Stimulated activated CD4-positive, alpha-beta T cell treated with anti-CD3 and anti-CD28 coated beads, Interleukin-12 subunit alpha, Interleukin-12 subunit beta, amount 100 ng/mL, for 24 hours (primary cell): ENCODE results near the gene ADAM30.

Experiments
- DNase-seq, 2 experiments: peaks; one replicate each; pipeline ENCODE4 v3.0.0-alpha.2; 2020; ENCODE audit warnings: low read depth in 2 of 2

Gene ADAM30

DNA sequence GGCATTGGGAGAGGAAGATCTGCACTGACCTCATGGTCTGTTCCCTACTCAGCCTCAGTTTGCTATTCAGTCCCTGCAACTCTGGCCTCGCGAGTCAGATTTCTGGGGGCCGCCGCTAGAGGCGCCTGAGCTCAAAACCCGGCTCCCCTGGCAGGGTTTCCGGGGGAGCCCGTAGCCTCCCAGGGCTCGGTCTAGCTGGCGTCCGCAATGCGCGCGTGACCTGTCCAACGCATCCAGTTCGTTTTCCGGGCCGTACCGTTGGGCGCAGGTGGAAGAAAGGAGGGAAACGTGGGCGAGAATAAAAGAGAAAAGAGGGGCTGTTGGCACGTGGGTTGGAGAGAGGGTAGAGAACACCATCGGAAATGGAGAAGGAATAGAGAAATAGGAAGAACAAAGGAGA, at the start of gene ADAM30:
Gene ADAM30, minus strand, starts transcription at position 213 of the 400 bp plus-strand sequence. Its CDS starts 179 bp downstream, at position 34.
- no peak for DNase-seq

DNA sequence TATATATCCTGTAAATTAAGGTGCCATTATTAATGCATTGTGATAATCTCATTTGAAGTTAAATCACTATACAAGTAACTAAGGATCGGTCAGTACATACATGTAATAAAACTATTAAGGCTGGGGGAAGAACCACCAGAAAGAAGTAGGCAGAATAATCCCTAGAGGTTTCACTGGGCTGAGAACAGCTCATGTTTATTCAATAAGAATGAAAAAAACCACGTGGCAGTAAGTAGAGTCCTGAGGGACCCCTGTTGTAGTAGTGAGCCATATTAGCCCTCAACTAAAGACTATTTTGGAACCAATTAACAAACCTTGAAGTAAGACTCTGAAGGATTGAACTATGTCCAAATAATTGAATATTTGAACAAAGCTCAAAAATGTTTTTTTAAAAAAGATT, 46.9 kb upstream of the ADAM30 start:
- no peak for DNase-seq

DNA sequence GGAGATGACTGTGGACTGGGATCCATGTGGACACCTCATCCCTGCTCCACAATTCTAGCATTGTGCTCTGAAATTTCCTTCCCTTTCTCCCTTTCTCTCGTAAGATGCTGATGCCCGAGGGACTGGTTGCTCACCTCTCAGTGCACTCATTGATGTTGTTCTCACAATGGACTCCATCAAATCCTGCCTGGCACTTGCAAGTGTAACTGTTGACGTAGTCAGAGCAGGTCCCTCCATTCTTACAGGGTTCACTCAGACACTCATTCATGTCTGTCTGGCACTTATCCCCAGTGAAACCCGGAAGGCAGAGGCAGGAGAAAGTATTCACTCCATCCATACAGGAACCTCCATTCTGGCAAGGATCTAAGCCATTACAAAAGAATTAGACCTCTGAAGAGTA, 45.1 kb upstream of the ADAM30 start:
- no peak for DNase-seq

DNA sequence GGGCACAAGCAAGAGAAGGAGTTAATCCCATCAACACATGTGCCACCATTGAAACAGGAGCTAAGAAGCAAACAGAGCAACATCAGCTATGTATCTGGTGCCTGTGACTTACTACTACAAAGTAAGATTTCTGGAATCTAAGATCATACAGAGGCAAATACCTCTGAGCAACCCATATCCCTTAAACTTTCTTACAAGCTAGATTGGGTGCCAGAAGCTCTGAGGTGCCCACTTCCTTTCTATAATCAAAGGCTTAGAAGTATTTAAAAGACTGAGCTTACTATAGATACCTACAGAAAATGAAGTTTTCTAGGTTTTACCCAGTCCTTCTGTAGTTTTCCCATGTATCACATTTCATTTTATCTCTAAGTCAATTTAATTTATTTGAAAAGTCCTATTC, 44.4 kb upstream of the ADAM30 start:
- DNase-seq: no peak

DNA sequence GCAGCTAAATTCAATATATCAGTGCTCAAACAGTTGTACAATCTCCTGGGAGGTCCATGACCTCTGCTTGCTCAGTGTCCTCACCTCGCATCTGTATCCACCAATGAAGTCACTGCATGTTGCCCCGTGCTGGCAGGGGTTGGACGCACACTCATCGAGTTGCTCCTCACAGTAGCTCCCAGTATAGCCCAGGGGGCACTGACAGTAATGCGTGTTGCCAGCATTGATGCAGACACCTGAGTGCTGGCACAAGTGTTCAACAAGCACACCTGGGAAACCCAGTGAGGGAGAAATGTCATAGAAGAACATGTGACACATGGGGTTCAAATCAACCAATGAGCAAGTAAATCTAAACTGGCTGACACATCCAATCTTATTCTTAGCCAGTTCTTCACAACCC, 40.9 kb upstream of the ADAM30 start:
- DNase-seq: no peak

DNA sequence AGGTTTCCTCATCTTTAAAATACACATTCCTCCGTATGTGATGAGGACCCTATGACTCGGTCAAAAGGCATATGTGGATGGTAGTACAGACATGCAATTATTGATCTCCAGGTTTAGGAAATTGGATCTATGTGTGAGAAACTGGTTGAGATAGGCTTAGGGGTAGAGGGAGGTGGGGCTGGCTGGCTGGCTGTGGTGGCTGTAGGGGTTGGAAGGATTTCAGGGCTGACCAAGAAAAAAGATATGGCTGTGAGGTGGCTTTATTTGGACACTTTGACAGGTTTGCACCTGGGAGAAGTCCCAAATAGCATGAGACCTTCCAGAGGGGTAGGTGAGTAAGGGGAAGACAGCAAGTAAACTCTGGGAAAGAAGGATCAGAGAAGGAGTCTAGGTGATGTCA, 39.6 kb upstream of the ADAM30 start:
- no peak for DNase-seq

DNA sequence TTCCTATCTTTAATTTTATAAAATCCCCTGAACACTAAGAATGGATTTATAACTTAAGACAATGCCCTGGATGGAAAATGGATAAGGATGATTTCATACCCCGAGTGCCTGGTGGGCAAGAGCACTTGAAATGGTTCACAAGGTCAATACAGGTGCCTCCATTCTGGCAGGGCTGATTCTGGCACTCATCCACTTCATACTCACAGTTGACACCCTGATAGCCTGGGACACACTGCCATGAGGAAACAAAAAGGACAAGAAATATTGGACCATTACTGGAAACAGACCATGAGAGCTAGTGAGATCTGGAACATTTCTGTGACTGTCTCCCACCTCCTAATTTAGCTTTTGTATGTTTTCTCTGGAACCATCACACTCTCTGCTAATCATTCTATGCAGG, 39.1 kb upstream of the ADAM30 start:
- no peak for DNase-seq

- DNase-seq: no peak
Measured at GRCh38 chr1:119933397-119933796, 37.1 kb upstream of the ADAM30 start.

DNA sequence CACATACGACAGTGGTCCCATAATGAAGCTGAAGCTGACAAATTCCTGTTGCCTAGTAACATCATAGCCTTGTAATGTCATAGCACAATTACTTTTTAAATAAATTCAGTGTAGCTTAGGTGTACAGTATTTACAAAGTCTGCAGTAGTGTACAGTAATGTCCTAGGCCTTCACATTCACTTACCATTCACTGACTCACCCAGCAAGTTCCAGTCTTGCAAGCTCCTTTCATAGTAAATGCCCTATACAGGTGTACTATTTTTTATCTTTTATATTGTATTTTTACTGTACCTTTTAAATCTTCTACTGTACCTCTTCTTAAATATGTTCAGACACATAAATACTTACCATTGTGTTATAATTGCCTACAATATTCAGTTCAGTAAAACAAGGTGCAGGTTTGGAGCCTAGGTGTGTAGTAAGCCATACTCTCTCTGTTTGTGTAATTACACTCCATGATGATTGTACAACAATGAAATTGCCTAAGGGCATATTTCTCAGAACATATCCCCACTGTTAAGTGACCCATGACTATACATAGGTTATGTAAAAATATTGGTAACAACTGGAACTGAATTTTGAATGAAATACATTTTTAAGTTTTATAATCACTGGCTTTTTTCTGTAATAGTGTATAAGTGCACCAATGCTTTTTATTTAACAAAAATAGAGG, 33.5 kb upstream of the ADAM30 start:
- no peak for DNase-seq

DNA sequence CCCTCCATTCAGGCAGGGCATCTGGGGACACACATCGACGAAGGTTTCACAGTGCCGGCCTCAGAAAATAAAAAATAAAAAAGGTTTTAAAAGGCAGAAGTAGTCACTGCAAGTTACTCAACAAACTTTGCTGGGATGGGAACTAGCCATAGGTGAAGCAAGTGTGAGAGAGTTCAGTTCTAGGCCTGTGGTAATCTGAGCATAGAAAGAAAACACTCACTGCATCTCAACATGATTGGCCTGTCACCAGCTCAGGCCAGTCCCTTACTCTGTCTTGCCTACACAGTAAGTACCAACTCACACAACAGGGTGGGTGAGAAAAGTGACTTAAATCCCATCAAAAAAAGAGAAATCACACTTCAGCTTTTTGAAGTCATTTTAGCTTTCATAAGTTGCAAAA, 30.2 kb upstream of the ADAM30 start:
- DNase-seq: no peak

DNA sequence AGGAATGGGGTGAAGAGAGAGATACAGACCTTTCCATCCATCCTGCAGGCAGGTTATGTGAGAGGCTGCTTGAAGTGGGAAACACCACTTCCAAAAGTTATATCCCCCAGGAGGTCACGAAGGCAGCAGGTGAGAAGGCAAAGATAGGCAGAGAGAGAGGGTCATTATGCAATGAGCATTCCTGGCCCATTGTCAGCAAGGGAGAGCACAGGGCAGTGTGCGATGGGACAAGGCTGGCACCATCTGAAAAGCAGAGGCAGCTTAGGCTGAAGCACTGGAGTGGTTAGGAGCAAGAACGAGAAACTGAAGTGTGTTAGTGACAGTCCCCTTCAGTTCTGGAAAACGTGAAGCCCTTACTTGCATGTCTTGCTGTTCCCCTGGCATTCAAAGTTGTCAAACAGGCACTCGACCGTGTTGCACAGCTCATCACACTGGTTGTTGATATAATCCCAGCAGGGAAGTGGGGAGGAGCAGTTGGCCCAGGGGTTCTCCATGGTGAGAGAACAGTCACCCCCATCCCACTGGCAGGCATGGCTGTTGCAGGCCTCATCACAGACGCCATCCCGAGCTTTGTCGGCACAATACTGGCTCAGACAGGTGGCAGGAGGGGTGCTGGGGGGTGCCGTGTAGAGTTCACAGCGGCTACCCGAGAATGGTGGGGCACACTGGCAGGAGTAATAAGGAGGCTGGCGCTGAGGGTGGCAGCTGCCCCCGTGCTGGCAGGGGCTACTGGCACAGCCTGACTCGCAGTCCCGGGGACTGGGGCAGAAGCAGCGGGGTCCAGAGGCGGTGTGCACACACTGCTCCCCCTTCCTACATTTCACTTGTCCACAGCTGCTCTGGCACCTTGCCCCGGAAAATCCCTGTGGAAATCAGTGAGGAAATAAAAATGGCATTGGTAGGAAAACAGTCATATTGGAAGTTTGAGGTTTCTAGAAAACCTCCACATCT, 28.9 kb upstream of the ADAM30 start:
- no peak for DNase-seq

- no peak for DNase-seq
Measured at GRCh38 chr1:119920104-119920968, 24.0 kb upstream of the ADAM30 start.

DNA sequence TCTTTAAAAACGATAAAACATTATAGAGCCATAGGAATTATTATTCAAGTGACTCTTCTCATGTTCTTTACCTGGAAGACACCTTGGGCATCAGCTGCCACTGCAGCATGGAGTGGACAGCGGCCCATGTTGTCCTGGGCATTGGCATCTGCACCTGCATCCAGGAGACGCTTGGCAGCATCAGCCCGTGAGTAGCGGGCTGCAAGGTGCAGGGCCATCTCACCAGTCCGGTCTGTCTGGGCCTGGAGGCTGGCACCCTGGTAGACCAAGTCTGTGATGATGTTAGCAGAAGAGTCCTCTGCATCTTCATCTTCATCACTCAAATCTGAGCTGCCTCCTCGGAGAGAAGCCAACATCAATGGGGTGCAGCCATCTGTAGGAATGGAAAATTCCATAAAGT, 22.9 kb upstream of the ADAM30 start:
- DNase-seq: no peak

DNA sequence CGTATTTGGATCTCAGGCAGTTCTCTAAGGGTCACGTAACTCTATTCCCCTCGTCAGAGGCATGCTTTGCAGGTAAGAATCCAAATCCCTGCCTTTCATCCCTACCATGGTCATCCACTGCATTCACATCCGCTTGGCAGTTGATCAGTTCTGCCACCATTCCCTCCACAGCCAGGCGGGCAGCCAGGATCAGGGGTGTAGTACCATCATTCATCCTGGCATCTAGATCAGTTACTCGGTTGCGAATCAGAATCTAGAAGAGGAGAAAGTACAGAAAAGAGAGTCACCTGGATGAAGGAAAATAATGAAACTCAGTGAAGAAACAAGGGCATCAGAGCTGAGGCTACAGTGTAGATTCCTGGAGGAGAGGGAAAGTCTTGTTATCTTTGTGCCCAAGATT, 22.0 kb upstream of the ADAM30 start:
- no peak for DNase-seq

DNA sequence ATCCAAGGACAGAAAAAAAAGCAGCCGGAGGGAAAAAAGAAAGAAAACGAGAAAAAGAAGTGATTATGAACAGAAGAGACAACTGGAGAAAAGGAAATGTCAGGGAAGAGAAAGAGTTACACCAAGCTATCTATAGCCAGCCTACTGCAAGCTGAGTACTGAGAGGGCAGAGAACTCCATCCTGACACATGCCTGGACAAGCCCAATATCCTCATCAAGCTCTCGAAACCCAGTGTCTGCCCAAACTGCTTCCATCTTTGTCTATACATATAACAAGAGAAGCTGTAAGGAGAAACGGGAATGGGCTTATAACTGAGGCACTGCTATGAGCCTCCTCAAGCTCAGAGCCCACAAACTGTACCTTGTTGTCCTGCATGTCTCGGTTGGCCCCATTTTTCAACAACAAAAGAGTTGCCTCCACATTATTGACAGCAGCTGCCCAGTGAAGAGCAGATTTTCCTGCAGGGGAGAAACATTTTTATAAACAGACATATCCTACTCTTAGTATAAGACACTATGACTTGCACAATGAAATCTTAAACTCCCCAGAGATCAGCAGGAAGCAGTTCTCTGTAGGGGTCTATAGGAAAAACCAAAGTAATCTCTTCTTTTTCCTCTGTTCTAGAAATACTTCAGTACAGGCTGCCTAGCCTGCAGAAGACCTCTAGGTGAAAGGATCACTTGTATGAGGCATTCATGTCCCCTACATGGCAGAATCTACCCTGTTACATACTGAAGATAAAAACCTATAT, 21.2 kb upstream of the ADAM30 start:
- DNase-seq: no peak

DNA sequence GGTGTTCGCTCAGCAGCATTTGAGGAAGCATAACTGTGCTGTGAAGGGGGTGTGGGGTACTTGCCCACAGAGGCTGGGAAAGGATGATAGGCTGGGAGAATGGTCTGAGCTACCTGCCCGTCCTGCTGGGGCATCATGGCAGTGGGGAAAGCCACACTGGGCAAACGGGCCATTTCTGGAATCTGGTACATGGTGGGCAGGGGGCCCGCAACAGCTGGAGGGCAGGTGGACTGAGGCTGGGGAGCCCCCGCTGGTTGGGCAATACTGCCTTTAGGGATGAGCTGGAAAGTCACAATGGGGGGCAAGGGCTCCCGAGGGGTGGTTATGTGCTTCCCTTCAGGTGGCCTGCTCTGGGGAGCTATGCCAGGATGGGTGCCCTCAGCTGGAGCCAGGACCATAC, 19.2 kb upstream of the ADAM30 start:
- no peak for DNase-seq

DNA sequence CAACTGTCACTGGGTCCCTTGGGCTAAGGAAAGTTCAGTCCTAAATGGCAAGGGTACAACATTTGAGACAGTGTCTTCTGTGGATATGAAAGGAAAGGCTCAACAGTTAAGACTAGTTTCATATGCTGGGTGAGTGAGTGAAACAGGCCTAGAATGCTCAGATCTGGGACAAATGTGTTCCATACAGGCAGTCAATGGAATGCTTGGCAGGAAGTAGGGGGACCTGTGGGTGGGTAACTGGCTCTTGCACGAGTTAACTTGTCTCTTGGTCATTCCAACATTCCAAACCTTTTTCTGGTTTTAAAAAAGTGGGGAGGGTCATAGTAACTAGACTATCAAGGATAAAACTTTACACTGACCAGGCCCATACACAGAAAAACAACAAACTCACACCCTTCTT, 17.8 kb upstream of the ADAM30 start:
- no peak for DNase-seq

GRCh38 chr1:119912963-119913362, 16.6 kb upstream of the ADAM30 start:
- DNase-seq: no peak

DNA sequence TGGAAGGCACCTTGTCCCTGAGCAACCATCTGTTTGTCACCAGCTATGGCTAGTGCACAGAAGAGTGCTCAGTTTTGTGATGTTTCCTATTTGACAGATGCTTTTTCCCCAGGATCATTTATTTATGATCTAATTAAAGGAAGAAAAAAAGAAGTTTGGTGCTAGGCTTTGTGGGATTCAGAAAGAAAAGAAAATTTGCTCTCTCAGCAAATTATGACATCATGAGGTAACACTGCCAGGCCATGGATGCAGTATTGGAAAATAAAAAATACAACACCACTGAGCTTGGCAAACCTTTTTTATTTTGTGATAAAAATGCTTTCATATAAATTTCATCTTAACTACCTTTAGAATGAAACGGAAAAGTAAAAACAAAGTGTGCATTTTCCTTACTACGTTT, 15.5 kb upstream of the ADAM30 start:
- no peak for DNase-seq

GRCh38 chr1:119910618-119911017, 14.3 kb upstream of the ADAM30 start:
- no peak for DNase-seq

DNA sequence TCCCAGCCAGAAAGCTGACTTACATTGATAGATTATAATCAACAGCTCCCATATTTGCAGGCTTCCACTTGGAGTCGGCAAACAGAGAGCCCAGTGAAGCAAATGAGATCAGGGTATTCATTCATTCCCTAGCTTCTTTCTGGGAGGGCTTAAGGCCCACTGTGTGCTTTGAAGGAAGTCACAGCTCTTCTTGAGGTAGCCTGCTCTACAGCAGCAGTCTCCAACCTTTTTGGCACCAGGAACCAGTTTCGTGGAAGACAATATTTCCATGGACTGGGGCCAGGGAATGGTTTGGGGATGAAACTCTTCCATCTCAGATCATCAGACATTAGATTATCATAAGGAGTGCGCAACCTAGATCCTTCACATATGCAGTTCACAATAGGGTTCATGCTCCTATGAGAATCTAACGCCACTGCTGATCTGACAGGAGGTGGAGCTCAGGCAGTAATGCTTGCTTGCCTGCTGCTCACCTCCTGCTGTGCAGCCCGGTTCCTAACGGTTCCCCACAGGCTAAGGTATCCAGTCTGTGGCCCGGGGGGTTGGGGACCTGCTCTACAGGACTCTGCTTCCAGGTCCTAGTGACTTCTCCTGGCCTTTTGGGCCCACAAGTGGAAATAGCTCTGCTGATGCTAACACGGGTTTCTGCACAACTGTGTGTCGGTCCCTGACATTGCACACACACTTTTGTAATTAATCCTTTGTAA, 13.7 kb upstream of the ADAM30 start:
- DNase-seq: no peak
